Measurements from ENCODE around the gene ZMYM5. TPM values are rescaled to one million over a fixed set of nuclear protein-coding genes. Genes with fewer than 3 reads are reported as not detected.
"Not testable (repeated sequence)": the region's sequence is repeated elsewhere in the genome, so short reads cannot be mapped to it uniquely, and the experiment has no call there.

Gene ZMYM5
- total RNA-seq, 2 donors from 2014 or later = 23.6 to 29.0 TPM

- no peak for DNase-seq
- Mint-ChIP-seq H3K27ac (peak overlapping the region; percentile 97), H3K4me1 (ENCODE audit: low read depth) (peaks cover 26% of the 10 kb centered on the region), H3K36me3 (ENCODE audit: insufficient read depth in 2 of 2) (peaks cover 10 to 19% of the 10 kb centered on the region in 2 donors), H3K9me3 (no peaks in the 10 kb centered on the region), H3K4me3 (peak overlapping the region; percentile 97 to 99), H3K27me3 (ENCODE audit: low read depth) (no peaks in the 10 kb centered on the region)
- no peak for ATAC-seq (replicated peaks in 1 of 2)
Measured at GRCh38 chr13:19861762-19862161, 1.7 kb downstream of the ZMYM5 start.

GRCh38 chr13:19860884-19861655, 2.4 kb downstream of the ZMYM5 start:
- no peaks in the 10 kb centered on the region for H3K9me3 Mint-ChIP-seq
- peak overlapping the region; percentile 97 to 99 for H3K4me3 Mint-ChIP-seq
- DNase-seq = peak; percentile 20 to 21
- no peak for ATAC-seq (replicated peaks in 1 of 2)
- H3K27me3 Mint-ChIP-seq (ENCODE audit: low read depth) = no peaks in the 10 kb centered on the region
- peak overlapping the region; percentile 97 for H3K27ac Mint-ChIP-seq
- peaks cover 26% of the 10 kb centered on the region for H3K4me1 Mint-ChIP-seq (ENCODE audit: low read depth)
- peaks cover 10 to 20% of the 10 kb centered on the region in 2 donors for H3K36me3 Mint-ChIP-seq (ENCODE audit: insufficient read depth in 2 of 2)

GRCh38 chr13:19857637-19858036, 5.8 kb downstream of the ZMYM5 start:
- peaks cover 5 to 19% of the 10 kb centered on the region in 2 donors for H3K36me3 Mint-ChIP-seq (ENCODE audit: insufficient read depth in 2 of 2)
- DNase-seq = not testable (repeated sequence)

GRCh38 chr13:19852766-19853165, 10.7 kb downstream of the ZMYM5 start:
- Mint-ChIP-seq H3K4me3 (no peak overlapping the region), H3K36me3 (ENCODE audit: insufficient read depth in 2 of 2) (peaks cover 0 to 15% of the 10 kb centered on the region in 2 donors), H3K27ac (no peak overlapping the region), H3K27me3 (ENCODE audit: low read depth) (no peaks in the 10 kb centered on the region), H3K9me3 (no peaks in the 10 kb centered on the region), H3K4me1 (ENCODE audit: low read depth) (peaks cover 23% of the 10 kb centered on the region)
- DNase-seq = no peak
- ATAC-seq (replicated peaks in 1 of 2) = no peak

More at GRCh38 chr13:19857637-19858036, 5.8 kb downstream of the ZMYM5 start:
- not testable (repeated sequence) for H3K9me3 Mint-ChIP-seq; H3K4me3 Mint-ChIP-seq; ATAC-seq (replicated peaks in 1 of 2); H3K27me3 Mint-ChIP-seq (ENCODE audit: low read depth); H3K27ac Mint-ChIP-seq
- H3K4me1 Mint-ChIP-seq (ENCODE audit: low read depth) = peaks cover 22% of the 10 kb centered on the region

- H3K4me1 Mint-ChIP-seq (ENCODE audit: low read depth) = peaks cover 9% of the 10 kb centered on the region
- H3K36me3 Mint-ChIP-seq (ENCODE audit: insufficient read depth in 2 of 2) = peaks cover 0 to 4% of the 10 kb centered on the region in 2 donors
- peak overlapping the region; percentile 84 for H3K27ac Mint-ChIP-seq
- H3K27me3 Mint-ChIP-seq (ENCODE audit: low read depth) = no peaks in the 10 kb centered on the region
- ATAC-seq (replicated peaks in 1 of 2) (peak; percentile 70 to 76), DNase-seq (peak in 1 of 2 donors; percentile 7)
- no peak overlapping the region for H3K4me3 Mint-ChIP-seq
- no peaks in the 10 kb centered on the region for H3K9me3 Mint-ChIP-seq
Measured at GRCh38 chr13:19845758-19846157, 17.7 kb downstream of the ZMYM5 start.

- Mint-ChIP-seq H3K27ac (no peak overlapping the region), H3K4me1 (ENCODE audit: low read depth) (peaks cover 10% of the 10 kb centered on the region), H3K4me3 (no peak overlapping the region), H3K27me3 (ENCODE audit: low read depth) (no peaks in the 10 kb centered on the region), H3K9me3 (no peaks in the 10 kb centered on the region), H3K36me3 (ENCODE audit: insufficient read depth in 2 of 2) (peaks cover 3 to 23% of the 10 kb centered on the region in 2 donors)
- ATAC-seq (replicated peaks in 1 of 2) = no peak
- DNase-seq = no peak
Measured at GRCh38 chr13:19838865-19839275, 24.6 kb downstream of the ZMYM5 start.

- DNase-seq (no peak), ATAC-seq (replicated peaks in 1 of 2) (no peak)
- Mint-ChIP-seq H3K9me3 (no peaks in the 10 kb centered on the region), H3K27ac (no peak overlapping the region), H3K36me3 (ENCODE audit: insufficient read depth in 2 of 2) (peaks cover 3 to 25% of the 10 kb centered on the region in 2 donors), H3K4me1 (ENCODE audit: low read depth) (peaks cover 10% of the 10 kb centered on the region), H3K4me3 (no peak overlapping the region), H3K27me3 (ENCODE audit: low read depth) (no peaks in the 10 kb centered on the region)
Measured at GRCh38 chr13:19836472-19836871, 27.0 kb downstream of the ZMYM5 start.

GRCh38 chr13:19834704-19835103, 28.7 kb downstream of the ZMYM5 start:
- no peak for DNase-seq
- Mint-ChIP-seq H3K36me3 (ENCODE audit: insufficient read depth in 2 of 2) (peaks cover 3 to 26% of the 10 kb centered on the region in 2 donors), H3K9me3 (no peaks in the 10 kb centered on the region), H3K4me3 (no peak overlapping the region), H3K4me1 (ENCODE audit: low read depth) (peaks cover 10% of the 10 kb centered on the region), H3K27me3 (ENCODE audit: low read depth) (no peaks in the 10 kb centered on the region), H3K27ac (no peak overlapping the region)
- no peak for ATAC-seq (replicated peaks in 1 of 2)

- no peaks in the 10 kb centered on the region for H3K4me1 Mint-ChIP-seq (ENCODE audit: low read depth)
- no peaks in the 10 kb centered on the region for H3K9me3 Mint-ChIP-seq
- H3K4me3 Mint-ChIP-seq = no peak overlapping the region
- H3K27ac Mint-ChIP-seq = no peak overlapping the region
- ATAC-seq (replicated peaks in 1 of 2) (no peak), DNase-seq (no peak)
- H3K27me3 Mint-ChIP-seq (ENCODE audit: low read depth) = no peaks in the 10 kb centered on the region
- H3K36me3 Mint-ChIP-seq (ENCODE audit: insufficient read depth in 2 of 2) = peaks cover 2 to 25% of the 10 kb centered on the region in 2 donors
Measured at GRCh38 chr13:19822673-19823072, 40.8 kb downstream of the ZMYM5 start.

GRCh38 chr13:19818223-19818842, 45.1 kb downstream of the ZMYM5 start:
- no peaks in the 10 kb centered on the region for H3K9me3 Mint-ChIP-seq
- ATAC-seq (replicated peaks in 1 of 2) = peak; percentile 26 to 29

GRCh38 chr13:19817510-19818158, 45.8 kb downstream of the ZMYM5 start:
- H3K36me3 Mint-ChIP-seq (ENCODE audit: insufficient read depth in 2 of 2) = peaks cover 1 to 13% of the 10 kb centered on the region in 2 donors
- ATAC-seq (replicated peaks in 1 of 2) (no peak), DNase-seq (no peak)
- no peak overlapping the region for H3K27ac Mint-ChIP-seq
- H3K4me1 Mint-ChIP-seq (ENCODE audit: low read depth) = no peaks in the 10 kb centered on the region
- H3K27me3 Mint-ChIP-seq (ENCODE audit: low read depth) = no peaks in the 10 kb centered on the region
- H3K9me3 Mint-ChIP-seq = no peaks in the 10 kb centered on the region
- H3K4me3 Mint-ChIP-seq = no peak overlapping the region

More at GRCh38 chr13:19818223-19818842, 45.1 kb downstream of the ZMYM5 start:
- peak; percentile 40 to 45 for DNase-seq
- Mint-ChIP-seq H3K4me1 (ENCODE audit: low read depth) (no peaks in the 10 kb centered on the region), H3K27me3 (ENCODE audit: low read depth) (no peaks in the 10 kb centered on the region), H3K4me3 (no peak overlapping the region), H3K36me3 (ENCODE audit: insufficient read depth in 2 of 2) (peaks cover 1 to 13% of the 10 kb centered on the region in 2 donors), H3K27ac (no peak overlapping the region)

- H3K27ac Mint-ChIP-seq = no peak overlapping the region
- ATAC-seq (replicated peaks in 1 of 2) = no peak
Measured at GRCh38 chr13:19817106-19817505, 46.3 kb downstream of the ZMYM5 start.

GRCh38 chr13:19815842-19816241, 47.6 kb downstream of the ZMYM5 start:
- not testable (repeated sequence) for H3K27me3 Mint-ChIP-seq (ENCODE audit: low read depth); H3K27ac Mint-ChIP-seq; H3K4me3 Mint-ChIP-seq; H3K9me3 Mint-ChIP-seq; DNase-seq; H3K4me1 Mint-ChIP-seq (ENCODE audit: low read depth); ATAC-seq (replicated peaks in 1 of 2)
- H3K36me3 Mint-ChIP-seq (ENCODE audit: insufficient read depth in 2 of 2) = peaks cover 1 to 11% of the 10 kb centered on the region in 2 donors

More at GRCh38 chr13:19817106-19817505, 46.3 kb downstream of the ZMYM5 start:
- peaks cover 1 to 13% of the 10 kb centered on the region in 2 donors for H3K36me3 Mint-ChIP-seq (ENCODE audit: insufficient read depth in 2 of 2)
- no peak for DNase-seq
- no peak overlapping the region for H3K4me3 Mint-ChIP-seq
- H3K9me3 Mint-ChIP-seq = no peaks in the 10 kb centered on the region
- no peaks in the 10 kb centered on the region for H3K27me3 Mint-ChIP-seq (ENCODE audit: low read depth)
- H3K4me1 Mint-ChIP-seq (ENCODE audit: low read depth) = no peaks in the 10 kb centered on the region
